HG03439 (cell line): ENCODE measurements around the gene FOXN3.

Experiments
- ATAC-seq: cut with Tn5 transposase; IDR thresholded peaks from one replicate; pipeline ENCODE4 v1.9.1; 2021; ENCODE audit warnings: mild to moderate bottlenecking, moderate library complexity; ENCODE audit not compliant: unreplicated experiment

FOXN3 gene

DNA sequence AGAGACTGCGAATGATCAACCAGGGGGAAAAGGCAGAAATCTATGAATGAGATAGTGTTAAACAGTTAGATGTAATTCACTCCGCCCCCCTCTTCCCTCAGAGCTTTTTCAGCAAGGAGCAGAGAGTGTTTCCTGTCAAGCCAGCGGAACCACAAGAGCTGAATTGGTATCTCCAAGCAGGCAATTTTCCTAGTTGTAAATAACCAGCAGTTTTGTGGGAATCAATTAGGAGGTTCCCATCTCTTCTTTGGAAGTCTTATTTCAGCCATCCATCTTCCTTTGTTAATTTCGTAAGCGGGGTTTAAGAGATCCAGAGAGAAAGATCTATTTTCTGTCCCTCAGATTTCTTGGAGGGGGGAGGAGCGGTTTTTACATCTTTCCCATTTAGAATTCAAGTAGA is 178.0 kb downstream of the FOXN3 start:
- no peak for ATAC-seq

DNA sequence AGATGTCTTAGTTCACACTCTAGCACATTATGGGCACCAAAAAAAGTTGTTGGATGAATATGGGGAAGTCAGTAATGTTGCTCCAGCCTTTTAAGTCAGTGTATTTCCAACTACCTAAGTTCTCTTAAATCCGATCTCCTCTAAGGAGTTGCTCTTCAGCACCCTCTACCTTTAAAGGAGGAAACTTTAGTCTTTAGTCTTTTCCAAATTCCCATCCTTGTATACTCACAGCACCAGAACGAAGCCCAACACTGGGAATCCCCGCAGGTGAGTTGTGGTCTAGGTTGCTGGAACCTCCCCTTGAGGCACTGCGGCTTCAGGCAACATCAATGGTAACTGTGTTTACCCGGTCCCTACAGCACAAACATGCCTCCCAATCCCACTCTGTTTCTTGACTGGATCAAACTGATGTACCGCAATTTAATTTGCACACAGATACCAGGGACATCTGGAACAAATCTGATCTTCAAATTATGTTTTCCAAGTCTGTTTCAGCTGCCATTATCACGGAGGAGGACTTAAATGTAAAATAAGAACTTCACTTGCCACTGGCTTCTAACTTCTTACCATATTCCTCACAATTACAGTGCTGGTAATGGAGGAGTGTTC is 179.0 kb downstream of the FOXN3 start:
- ATAC-seq = no peak

DNA sequence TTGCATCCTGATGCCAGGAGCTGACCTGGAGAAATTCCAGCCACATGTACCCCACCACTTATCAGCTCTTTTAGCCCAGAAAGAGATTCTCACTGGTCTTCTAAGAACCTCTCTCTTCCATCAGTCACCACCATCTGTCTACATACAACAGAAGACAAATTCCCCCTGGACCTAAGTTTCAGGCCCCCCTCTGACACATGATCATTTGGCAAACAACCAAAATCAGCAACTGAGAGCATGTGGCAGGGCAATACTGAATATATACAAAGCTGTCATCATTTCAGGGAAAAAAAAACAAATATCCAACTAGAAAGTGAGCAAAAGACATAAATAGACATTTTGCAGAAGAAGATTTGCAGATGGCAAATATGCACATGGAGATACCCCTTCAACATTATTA is 180.2 kb downstream of the FOXN3 start:
- ATAC-seq = no peak

DNA sequence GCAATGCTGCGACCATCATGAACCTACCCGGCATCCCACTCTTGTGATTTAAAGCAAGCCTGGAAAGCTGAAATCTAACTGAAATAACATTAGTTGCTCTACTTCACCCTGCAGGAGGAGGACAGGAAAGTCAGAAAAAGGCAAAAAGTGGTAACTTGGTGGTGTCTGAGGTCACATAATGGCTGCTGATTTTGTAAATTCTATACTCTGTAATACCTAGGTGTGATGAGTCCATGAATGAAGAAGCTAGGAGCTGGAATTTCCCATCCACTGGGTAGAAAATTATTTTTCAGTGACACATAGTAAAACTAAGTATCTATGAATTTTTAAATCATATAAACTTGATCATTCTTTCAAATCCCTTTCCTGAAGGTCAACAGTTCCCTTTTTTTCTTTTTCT is 183.8 kb downstream of the FOXN3 start:
- no peak for ATAC-seq

DNA sequence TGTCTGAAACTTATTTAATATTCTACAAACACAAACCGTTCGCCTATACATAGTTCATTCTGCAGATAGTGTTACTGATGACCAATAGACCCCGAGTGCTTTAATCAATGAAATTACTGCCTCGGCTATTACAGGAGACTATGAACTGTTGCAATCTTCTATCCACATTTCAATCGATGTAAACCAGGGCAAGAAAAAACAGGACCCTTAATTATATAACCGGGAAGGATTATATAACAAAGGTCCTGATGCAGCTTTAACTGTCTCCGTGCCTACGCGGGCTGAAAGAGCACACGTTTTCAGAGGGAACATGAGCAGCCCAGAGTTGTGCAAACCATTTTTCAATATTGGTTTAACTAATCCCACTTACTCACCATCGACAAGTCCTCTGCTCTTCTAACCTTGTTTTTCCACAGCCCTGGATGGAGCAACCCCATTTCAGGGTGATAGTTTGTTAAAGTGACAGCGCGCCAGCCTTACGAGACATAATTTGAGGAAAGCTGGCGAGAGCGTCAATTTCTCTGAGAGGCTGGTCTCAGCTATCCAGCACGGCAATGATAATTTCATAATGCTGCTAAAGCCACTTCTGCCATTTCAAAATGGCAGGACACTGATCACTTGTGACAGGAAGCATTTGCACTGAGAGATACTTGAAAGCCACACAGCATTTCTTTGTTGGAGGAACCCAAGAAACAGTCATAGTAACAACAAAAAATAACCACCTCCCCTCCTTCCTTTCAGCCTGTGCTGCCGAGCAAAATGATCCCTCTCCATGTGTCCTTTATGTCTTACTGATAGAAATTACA is 184.6 kb downstream of the FOXN3 start:
- ATAC-seq = no peak

DNA sequence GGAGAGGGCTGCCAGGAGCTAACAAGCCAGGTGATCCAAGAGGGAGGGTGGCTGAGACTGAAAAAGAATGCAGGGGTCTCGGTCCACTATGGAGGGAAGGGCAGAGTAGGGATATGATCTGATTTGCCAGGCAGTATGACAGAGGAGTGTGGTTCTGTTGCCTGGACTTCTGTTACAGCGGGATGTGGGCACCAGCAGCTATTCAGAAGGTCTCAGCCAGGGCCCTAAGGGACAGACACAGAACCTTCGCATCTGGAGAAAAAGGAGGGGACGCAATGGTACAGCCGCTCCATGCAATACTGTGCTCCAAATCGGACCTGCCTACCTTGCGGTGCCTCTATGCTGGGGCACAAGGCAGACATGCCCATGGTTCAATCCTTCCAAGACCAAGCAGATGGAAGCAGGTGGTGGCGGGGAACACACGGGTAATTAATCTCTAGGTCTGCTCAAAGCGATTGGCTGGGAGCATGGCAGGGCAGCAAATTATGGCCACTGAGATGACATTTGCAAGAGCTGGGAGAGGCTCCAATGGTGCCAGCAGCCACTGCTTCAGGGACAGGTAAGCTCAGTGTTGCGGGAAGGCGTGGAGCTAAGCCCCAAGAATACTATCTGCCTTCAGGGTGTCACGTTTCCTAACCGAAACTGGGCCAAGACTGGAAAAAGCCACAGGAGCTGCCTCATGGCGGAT is 185.5 kb downstream of the FOXN3 start:
- ATAC-seq = no peak

DNA sequence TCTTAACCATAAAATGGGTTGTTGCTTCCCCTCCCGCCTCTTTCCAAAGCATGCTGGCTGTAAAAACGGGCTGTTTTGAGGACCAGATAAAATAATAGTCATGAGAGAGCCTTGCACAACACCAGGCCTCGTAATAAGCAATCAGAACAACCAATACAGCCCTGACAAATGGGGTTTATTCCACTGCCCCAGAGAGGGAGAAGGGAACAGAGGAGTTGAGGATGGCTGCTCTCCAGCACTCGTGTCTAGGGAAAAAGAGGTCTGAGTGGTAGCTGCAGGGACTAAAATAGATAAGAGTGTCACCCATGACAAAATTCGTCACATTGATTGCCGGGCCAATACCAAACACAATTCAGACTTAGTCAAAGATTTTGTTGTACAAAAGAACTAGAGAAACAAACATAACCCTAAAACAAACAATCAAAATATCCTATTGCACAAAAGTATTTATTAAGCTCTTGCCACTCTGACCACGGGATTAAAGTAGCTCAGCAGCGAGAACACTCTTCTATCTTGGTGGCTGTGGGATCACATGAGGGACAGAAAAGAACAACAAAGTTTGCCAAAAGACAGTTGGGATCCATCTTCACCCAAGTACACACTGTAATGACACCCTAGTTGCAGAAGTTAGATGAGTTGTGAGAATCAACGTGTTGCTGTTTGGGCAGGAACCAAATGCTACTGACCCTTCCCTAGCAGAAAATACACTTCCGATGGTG is 188.0 kb downstream of the FOXN3 start:
- ATAC-seq = no peak

DNA sequence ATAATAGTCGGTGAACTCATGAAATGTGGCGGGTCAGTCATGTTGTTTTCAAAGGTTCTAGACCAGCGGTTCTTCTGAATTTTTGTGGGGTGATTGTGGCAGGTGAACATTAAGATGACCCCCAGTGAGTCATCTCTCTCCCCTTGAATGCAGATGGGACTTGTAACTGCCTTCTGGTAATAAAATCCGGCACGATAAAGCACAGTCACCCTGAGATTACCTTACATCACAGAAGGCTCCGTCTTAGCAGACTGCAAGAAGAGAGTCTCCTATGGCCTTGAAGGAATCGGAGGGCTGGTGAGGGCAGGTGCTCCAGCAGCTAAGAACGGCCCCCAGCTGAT is 189.6 kb downstream of the FOXN3 start:
- ATAC-seq = no peak

DNA sequence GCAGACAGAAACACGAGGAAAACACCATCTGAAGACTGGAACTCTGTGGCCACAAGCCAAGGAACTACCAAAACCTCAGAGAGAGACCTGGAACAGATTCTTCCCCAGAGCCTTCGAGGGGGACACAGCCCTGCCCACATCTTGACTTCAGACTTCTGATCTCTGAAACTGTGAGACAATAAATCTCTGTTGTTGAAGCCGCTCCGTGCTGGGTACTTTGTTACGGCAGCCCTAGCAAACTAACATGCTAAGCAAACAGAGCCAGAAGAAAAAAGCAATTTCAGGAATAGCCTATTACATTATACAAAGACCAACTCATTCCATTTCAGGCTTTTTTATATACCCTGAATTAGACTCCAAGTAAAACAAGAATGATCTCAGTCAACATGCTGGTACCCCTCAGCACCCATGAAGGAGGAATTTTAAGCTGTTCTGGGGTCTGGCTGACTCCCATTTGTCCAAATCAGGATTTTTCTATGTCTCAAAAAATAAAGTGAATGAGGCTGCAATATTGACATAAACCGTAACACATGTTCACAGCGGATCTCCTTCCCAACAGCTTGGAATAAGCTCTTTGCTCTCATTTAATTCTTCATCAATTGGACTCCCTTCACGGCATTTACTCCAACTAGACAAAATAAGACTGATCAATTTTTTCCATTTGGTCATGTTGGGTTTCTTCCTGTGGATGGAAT is 190.1 kb downstream of the FOXN3 start:
- ATAC-seq = no peak

DNA sequence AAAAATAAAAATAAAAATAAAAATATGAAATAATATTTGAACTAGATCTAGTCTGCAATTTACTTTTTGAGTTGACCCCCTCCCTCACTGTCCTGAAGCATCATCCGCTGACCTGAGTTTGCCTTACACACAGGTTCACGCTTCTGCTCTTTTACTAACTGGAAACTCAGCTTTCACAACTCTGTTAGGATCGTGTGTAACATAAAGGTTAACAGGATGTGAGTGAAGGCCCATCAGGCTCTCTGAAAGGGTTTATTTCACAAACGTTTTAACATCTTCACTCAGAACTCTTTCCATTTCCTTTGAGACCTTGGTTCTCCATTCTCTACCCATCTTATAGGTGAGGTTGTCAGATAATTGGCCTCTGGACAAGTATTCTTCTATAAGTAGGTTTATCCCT is 191.4 kb downstream of the FOXN3 start:
- no peak for ATAC-seq

DNA sequence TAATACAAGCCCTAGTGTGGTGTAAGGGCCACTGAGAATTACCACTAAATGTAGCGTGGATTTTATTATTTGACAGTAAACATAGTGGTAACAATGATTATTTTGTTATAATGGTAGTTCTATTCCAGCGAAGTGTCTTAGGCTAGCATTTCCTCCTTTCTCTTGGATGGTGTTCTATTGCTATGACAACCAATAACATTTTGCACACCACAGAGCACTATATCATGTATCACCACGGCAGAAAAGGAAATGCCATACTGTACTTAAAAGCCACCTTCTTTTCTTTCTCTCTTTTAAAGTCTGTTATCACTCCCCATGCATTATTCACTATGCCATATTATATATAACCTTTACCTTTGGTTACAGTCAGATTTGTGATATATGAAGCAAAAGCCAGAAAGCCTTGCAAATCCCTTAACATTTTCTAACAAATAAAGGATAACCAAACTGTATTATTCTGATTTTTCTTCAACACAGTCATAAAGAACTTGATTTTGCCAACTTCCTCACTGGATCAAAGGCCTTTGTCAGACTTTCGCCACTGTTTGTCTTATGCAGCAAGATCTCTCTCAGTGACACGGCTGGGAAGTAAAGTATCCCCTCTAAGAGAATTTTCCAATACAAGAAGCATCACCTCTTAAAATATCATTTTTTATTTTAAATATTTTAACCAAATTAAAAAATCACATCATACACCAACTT is 195.8 kb downstream of the FOXN3 start:
- no peak for ATAC-seq

DNA sequence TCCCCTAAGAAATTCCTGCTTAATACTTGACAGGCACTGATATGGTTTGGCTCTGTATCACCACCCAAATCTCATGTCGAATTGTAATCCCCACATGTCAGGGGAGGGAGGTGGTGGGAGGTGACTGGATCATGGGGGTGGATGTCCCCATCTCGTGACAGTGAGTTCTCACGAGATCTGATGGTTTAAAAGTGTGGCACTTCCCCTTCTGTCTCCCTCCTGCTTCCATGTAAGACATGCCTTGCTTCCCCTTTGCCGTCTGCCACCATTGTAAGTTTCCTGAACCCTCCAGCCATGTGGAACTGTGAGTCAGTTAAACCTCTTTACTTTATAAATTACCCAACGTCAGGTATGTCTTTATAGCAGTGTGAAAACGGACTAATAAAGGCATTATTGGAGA is 198.0 kb downstream of the FOXN3 start:
- no peak for ATAC-seq

DNA sequence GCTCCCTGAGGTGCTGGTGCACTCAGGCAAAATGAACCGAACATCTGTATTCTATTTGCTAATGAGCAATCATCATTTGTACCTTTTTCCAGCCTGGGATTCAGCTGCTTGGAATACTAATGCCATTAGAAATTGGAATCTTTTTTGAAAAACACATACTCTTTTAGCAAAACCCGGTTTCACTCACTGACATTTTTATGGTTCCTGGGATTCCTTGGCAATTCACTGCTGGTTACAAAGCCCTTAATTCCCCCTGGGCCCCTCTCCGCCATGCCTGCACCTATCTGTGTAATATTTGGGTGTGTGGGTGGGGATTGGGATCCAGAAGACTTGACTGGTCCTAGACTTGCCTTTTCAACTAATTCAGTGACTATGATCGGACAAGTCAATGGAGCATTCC is 199.1 kb downstream of the FOXN3 start:
- no peak for ATAC-seq

DNA sequence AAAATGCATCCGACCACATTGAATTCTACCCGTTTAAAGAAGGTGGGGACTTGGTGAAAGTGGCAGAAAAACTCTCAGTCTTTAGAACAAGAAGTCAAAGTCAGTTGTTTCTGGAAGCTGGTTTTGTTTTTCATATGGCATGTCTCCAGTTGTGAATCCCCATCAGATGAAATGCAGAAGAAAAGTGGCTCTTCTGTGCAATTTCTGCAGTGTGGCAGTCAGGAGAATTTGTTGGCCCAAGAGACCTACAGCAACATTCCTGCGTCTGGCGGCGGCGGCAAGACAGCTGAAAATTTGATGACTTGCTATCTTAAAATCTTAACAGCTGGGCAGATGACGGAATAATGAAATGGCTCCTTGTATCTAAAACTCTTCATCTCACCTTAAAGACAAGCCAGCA is 201.5 kb downstream of the FOXN3 start:
- ATAC-seq = no peak

DNA sequence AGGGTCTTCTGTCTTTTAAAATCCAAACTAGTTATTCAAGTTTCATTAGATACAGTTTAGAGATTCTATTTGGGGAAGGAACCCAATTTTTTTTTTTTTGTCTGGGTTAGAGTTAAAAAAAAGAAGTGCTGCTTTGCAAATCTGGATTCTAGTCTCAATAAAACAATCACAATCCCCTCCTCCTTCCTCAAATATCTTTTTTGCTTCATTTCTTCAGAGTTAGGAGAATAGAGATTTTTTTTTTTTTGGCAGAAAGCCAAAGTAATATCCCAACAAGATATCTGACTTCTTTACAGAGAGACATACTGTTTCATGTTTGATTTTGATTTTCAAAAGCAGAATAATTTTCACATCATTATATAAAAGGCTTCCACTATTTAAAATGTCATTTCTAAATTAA is 201.9 kb downstream of the FOXN3 start:
- ATAC-seq = no peak

DNA sequence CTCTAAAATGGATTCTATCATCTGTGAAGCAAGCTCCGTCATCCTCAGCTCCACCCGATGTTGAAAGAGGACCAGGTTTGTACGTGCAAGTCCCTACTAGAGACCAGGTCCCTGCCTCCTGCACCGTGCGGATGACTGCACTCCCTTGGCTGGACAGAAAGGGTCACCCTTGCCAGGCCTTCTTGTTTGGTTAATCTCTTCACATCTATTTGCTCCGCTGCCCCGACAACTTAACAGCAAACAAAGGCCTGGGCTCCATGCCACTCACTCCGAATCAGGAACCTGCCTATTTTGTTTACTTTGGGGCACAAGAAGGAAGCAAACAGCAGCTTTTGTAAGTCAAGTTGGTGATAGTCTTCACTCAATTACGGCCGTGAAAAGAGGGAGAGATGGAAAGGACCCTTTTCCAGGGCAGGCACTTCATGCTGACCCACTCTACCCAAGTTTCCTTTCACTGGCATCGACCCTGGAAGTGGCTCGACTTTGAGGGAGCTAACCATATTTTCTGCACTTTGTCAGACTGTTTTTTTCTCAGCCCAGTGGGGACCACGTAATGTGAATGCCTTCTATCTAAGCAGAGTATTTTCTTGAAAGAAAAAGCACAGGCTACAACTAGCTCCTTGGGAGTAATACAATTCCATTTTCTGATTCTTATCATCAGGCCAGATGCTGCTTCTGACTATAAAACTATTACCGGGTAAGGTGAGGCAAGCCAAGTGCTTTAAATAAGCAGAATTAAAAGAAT is 202.6 kb downstream of the FOXN3 start:
- no peak for ATAC-seq

DNA sequence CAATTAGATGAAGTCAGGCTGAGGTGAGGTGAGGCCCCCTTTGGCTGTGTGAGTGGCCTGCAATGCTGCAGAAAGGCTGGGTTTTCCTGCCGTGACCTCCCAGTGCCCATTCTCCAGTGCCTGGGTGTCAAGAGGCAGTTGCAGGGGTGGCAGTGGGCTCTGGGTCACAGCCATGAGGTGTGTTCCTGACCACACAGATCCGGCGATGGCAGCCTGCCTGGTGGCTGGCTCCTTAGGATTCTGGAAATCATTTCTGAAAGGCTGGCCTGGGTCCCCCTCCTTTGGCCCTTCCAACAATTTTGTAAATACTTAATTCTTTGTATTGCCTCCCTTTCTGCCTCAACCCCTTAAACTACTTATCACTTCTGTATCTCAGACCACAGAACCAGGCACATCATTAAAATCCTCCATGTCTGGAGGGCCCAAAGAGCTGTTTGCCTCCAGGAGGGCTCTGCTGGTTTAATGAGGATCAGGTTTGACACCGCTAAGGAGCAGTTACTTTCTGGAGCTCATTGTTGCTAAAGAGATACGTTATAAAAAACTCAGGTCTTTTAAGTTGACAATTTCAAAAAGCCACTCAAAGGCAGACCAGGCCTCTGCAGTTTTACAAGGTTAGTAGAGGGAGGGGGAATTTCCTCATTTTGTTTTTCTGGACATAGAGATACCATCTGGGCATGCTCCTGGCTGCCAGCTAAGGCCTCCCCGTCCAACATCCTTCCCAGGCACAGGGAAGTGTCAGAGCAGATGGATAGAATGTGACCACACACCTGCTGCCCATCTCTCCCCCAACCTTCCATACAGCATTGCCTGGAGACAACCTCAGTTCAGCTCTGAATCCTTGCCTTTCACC is 204.4 kb downstream of the FOXN3 start:
- ATAC-seq = no peak

DNA sequence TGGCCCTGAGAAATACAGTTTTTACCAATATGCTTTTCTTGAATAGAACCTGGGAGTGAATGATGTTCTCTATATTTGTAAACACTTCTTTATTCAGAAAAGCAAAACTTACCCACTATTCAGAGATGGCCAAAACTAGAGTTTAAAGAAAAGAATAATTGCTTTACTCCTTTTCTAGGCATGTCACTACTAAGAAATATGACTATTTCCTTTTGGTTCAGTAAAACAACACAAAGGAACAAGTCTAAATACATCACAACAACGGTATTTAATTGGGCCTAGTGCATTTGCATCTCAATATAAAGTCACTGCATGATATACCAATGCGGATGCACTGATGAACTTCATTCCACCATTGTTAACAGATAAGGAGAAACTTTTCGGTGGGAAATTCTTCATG is 207.5 kb downstream of the FOXN3 start:
- no peak for ATAC-seq

DNA sequence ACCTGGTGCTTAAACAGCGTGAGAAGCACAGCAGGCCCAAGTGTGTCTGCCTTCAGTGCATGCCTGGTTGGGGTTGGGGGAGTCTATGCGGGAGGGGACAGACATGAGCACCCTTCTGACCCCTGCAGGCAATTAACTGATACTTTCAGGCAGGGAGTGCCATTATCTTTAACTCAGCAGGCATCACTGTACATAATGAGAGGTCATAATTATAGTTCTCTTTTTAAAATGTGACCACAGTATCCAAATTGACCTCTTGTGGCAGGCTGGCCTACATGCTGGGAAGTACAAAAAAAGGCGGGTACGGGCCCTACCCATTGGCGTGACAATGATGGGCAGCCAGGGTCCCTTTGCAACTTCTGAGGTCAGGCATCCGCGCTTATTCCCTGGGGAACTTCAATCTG is 209.1 kb downstream of the FOXN3 start:
- ATAC-seq = no peak
